BLaER1 (cell line): ENCODE results near the gene TECR.
"Not testable (repeated sequence)": the region's sequence is repeated elsewhere in the genome, so short reads cannot be mapped to it uniquely, and the experiment has no call there.

Source experiments
- H3K27ac ChIP-seq: shearing (Covaris generic); formaldehyde crosslinking; 2 replicates; pipeline ENCODE4 v1.8.1; 2022
- H3K27me3 ChIP-seq: shearing (Covaris generic); formaldehyde crosslinking; 2 replicates; pipeline ENCODE4 v1.8.1; 2022
- H3K36me3 ChIP-seq: shearing (Covaris generic); formaldehyde crosslinking; 2 replicates; pipeline ENCODE4 v1.8.1; 2022
- H3K4me1 ChIP-seq: shearing (Covaris generic); formaldehyde crosslinking; 2 replicates; pipeline ENCODE4 v1.8.1; 2022
- H3K4me2 ChIP-seq: shearing (Covaris generic); formaldehyde crosslinking; 2 replicates; pipeline ENCODE4 v1.8.1; 2022
- H3K4me3 ChIP-seq: shearing (Covaris generic); formaldehyde crosslinking; 2 replicates; pipeline ENCODE4 v1.8.1; 2022
- H3K9ac ChIP-seq: shearing (Covaris generic); formaldehyde crosslinking; 2 replicates; pipeline ENCODE4 v1.8.1; 2022
- H3K9me3 ChIP-seq: shearing (Covaris generic); formaldehyde crosslinking; 2 replicates; pipeline ENCODE4 v1.8.1; 2022
- H4K20me1 ChIP-seq: shearing (Covaris generic); formaldehyde crosslinking; 2 replicates; pipeline ENCODE4 v1.8.1; 2022
- Cebpa-rat ChIP-seq: shearing (Covaris generic); IDR thresholded peaks from 2 replicates; pipeline ENCODE4 v1.8.1; 2022

Gene TECR

GRCh38 chr19:14577885-14578427, 48.6 kb downstream of the TECR start:
- peaks cover 56% of the 10 kb centered on the region for H3K4me1 ChIP-seq
- H3K27me3 ChIP-seq = no peaks in the 10 kb centered on the region
- no peak for TF ChIP-seq Cebpa-rat
- peaks cover 12% of the 10 kb centered on the region for H4K20me1 ChIP-seq
- H3K36me3 ChIP-seq = no peaks in the 10 kb centered on the region
- H3K9ac ChIP-seq = no peak overlapping the region
- 0 out of 2 replicates have a peak overlapping the region, but pooled peaks have one; percentile 8 for H3K4me3 ChIP-seq
- peak overlapping the region; percentile 53; the same call in 1 of the 2 replicates for H3K27ac ChIP-seq
- H3K9me3 ChIP-seq = no peaks in the 10 kb centered on the region
- H3K4me2 ChIP-seq = peak overlapping the region; percentile 88

GRCh38 chr19:14580623-14581237, 51.3 kb downstream of the TECR start:
- Histone ChIP-seq H3K4me3 (no peak overlapping the region), H3K4me2 (no peak overlapping the region), H4K20me1 (peaks cover 12% of the 10 kb centered on the region), H3K9ac (no peak overlapping the region), H3K9me3 (no peaks in the 10 kb centered on the region), H3K27me3 (no peaks in the 10 kb centered on the region), H3K4me1 (peaks cover 48% of the 10 kb centered on the region), H3K27ac (no peak overlapping the region), H3K36me3 (no peaks in the 10 kb centered on the region)
- no peak for TF ChIP-seq Cebpa-rat

GRCh38 chr19:14582894-14583340, 53.5 kb downstream of the TECR start, which contains the start of gene CLEC17A:
Gene CLEC17A (plus strand): TSS chr19:14583084. CDS start chr19:14583161, 77 bp downstream.
- H3K36me3 ChIP-seq = no peaks in the 10 kb centered on the region
- no peaks in the 10 kb centered on the region for H3K27me3 ChIP-seq
- no peak within 1 kb of the TSS for H3K4me3 ChIP-seq
- TF ChIP-seq Cebpa-rat = no peak
- H3K27ac ChIP-seq = no peak within 1 kb of the TSS
- H3K9ac ChIP-seq = no peak within 1 kb of the TSS
- no peaks in the 10 kb centered on the region for H3K9me3 ChIP-seq
- peak within 1 kb of the TSS; percentile 32 for H3K4me2 ChIP-seq
- H4K20me1 ChIP-seq = peaks cover 6% of the 10 kb centered on the region
- peaks cover 26% of the 10 kb centered on the region for H3K4me1 ChIP-seq

- not testable (repeated sequence) for H3K27me3 ChIP-seq, H3K4me3 ChIP-seq, H4K20me1 ChIP-seq, H3K36me3 ChIP-seq, H3K9me3 ChIP-seq, H3K4me2 ChIP-seq, H3K27ac ChIP-seq, H3K9ac ChIP-seq
- H3K4me1 ChIP-seq = peaks cover 12% of the 10 kb centered on the region
Measured at GRCh38 chr19:14584372-14584771, 55.0 kb downstream of the TECR start.

GRCh38 chr19:14585187-14585586, 55.8 kb downstream of the TECR start:
- not testable (repeated sequence) for H3K36me3 ChIP-seq, H3K4me2 ChIP-seq, H3K4me3 ChIP-seq, H3K27ac ChIP-seq, H3K9ac ChIP-seq, H4K20me1 ChIP-seq, H3K9me3 ChIP-seq, H3K27me3 ChIP-seq
- H3K4me1 ChIP-seq = peaks cover 11% of the 10 kb centered on the region; the same call in 1 of the 2 replicates

GRCh38 chr19:14589433-14589832, 60.0 kb downstream of the TECR start:
- not testable (repeated sequence) for H4K20me1 ChIP-seq, H3K4me3 ChIP-seq, H3K9ac ChIP-seq, H3K36me3 ChIP-seq, H3K4me2 ChIP-seq, H3K9me3 ChIP-seq, H3K4me1 ChIP-seq, H3K27me3 ChIP-seq, H3K27ac ChIP-seq

- peaks cover 18% of the 10 kb centered on the region for H3K9me3 ChIP-seq
- H3K27me3 ChIP-seq = no peaks in the 10 kb centered on the region
- no peak for TF ChIP-seq Cebpa-rat
- H3K36me3 ChIP-seq = no peaks in the 10 kb centered on the region
- H4K20me1 ChIP-seq = no peaks in the 10 kb centered on the region
- no peaks in the 10 kb centered on the region for H3K4me1 ChIP-seq
- no peak overlapping the region for H3K9ac ChIP-seq
- H3K4me2 ChIP-seq = no peak overlapping the region
- H3K4me3 ChIP-seq = no peak overlapping the region
- H3K27ac ChIP-seq = no peak overlapping the region
Measured at GRCh38 chr19:14595558-14595957, 66.2 kb downstream of the TECR start.

GRCh38 chr19:14599548-14600147, 70.3 kb downstream of the TECR start:
- no peak overlapping the region for H3K27ac ChIP-seq
- no peaks in the 10 kb centered on the region for H3K36me3 ChIP-seq
- TF ChIP-seq Cebpa-rat = no peak
- H3K4me3 ChIP-seq = no peak overlapping the region
- H3K9ac ChIP-seq = no peak overlapping the region
- peaks cover 38% of the 10 kb centered on the region for H3K9me3 ChIP-seq
- no peak overlapping the region for H3K4me2 ChIP-seq
- no peaks in the 10 kb centered on the region for H3K27me3 ChIP-seq
- H3K4me1 ChIP-seq = peaks cover 16% of the 10 kb centered on the region
- H4K20me1 ChIP-seq = no peaks in the 10 kb centered on the region

GRCh38 chr19:14603990-14604387, 74.6 kb downstream of the TECR start:
- peaks cover 20% of the 10 kb centered on the region for H3K9me3 ChIP-seq
- peak overlapping the region; percentile 44 for H3K4me2 ChIP-seq

GRCh38 chr19:14606627-14607026, 77.2 kb downstream of the TECR start:
- peaks cover 18% of the 10 kb centered on the region for H3K9me3 ChIP-seq
- H3K27ac ChIP-seq = no peak overlapping the region
- no peak overlapping the region for H3K9ac ChIP-seq
- peaks cover 12% of the 10 kb centered on the region; the same call in 1 of the 2 replicates for H3K27me3 ChIP-seq
- no peak for TF ChIP-seq Cebpa-rat
- no peaks in the 10 kb centered on the region for H3K36me3 ChIP-seq
- H3K4me2 ChIP-seq = no peak overlapping the region
- peaks cover 42% of the 10 kb centered on the region for H3K4me1 ChIP-seq
- H4K20me1 ChIP-seq = no peaks in the 10 kb centered on the region; the same call in 1 of the 2 replicates
- no peak overlapping the region for H3K4me3 ChIP-seq

More at GRCh38 chr19:14603990-14604387, 74.6 kb downstream of the TECR start:
- Histone ChIP-seq H3K36me3 (no peaks in the 10 kb centered on the region), H3K4me3 (no peak overlapping the region), H3K9ac (no peak overlapping the region), H3K27me3 (peaks cover 12% of the 10 kb centered on the region; the same call in 1 of the 2 replicates), H3K27ac (no peak overlapping the region), H3K4me1 (peaks cover 28% of the 10 kb centered on the region), H4K20me1 (no peaks in the 10 kb centered on the region; the same call in 1 of the 2 replicates)
- no peak for TF ChIP-seq Cebpa-rat
